GM12874 (cell line): ENCODE results near the gene CNTN4.

Source experiments
- CTCF ChIP-seq: IDR thresholded peaks from 2 replicates; pipeline ENCODE4 v1.5.1; 2011; ENCODE audit warnings: low read depth, mild to moderate bottlenecking, control low read depth, low read length, moderate library complexity; ENCODE audit not compliant: insufficient read depth

The CNTN4 gene

GRCh38 chr3:3013317-3014052 lies 914.8 kb downstream of the CNTN4 start:
- TF ChIP-seq CTCF, result no peak

GRCh38 chr3:3015185-3016089 lies 916.8 kb downstream of the CNTN4 start:
- 0 out of 2 replicates have a peak, but pooled peaks have one; percentile 33 for TF ChIP-seq CTCF

- TF ChIP-seq CTCF, result no peak
Measured at GRCh38 chr3:3016226-3016625, 917.6 kb downstream of the CNTN4 start.

- TF ChIP-seq CTCF, result no peak
Measured at GRCh38 chr3:3020209-3020608, 921.5 kb downstream of the CNTN4 start.

GRCh38 chr3:3023111-3023745 lies 924.6 kb downstream of the CNTN4 start:
- TF ChIP-seq CTCF, result no peak

- TF ChIP-seq CTCF, result no peak
Measured at GRCh38 chr3:3027976-3028567, 929.4 kb downstream of the CNTN4 start.

GRCh38 chr3:3031326-3031725 lies 932.7 kb downstream of the CNTN4 start:
- TF ChIP-seq CTCF, result no peak
